ENCODE measurements around the gene ZBTB25. TPM values are rescaled to one million over a fixed set of nuclear protein-coding genes. Genes with fewer than 3 reads are reported as not detected.

ZBTB25 gene
- total and polyA plus RNA-seq, 7 donors = 2.7 to 12.7 (median 10.8) TPM

DNA sequence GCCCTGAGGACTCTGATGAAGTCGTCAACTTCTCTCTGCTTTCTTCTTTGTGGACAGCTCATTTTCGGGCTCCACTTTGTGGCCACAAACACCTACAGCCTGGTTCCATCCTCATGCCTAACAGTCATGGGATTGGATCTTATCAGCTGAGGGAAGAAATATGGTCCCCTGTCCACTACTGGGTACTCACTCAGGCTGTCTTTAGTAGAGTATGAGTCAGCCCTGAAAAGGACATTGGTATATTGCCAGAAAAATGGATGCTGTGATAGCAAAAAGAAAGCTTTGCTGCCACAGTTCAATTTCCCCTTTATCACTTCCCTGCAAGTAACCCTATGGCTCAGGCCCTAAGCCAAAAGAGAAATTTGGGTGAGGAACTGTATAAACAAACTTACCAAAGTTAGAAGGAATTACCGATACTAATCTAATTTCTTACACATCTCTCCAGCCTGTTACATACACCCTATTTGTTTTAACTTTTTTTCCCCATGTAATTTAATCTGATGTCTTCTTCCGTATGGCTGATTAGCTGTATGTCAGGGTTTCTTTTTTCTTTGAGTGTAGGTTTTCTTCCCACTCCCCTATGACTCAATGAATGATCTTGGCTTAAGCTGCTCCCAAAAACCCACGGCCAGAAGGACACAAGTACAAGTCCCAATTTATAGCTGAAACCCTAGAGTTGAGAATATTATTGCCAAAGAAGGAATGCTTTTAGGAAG lies 86.4 kb downstream of the ZBTB25 start:
- WGBS, 3 donors = 91 to 96% (median 91%) methylated on average over 5 of the region's 5 CpGs
- DNase-seq = no peak
- peak in 2 of 4 donors; percentile 23 to 39 for ATAC-seq

DNA sequence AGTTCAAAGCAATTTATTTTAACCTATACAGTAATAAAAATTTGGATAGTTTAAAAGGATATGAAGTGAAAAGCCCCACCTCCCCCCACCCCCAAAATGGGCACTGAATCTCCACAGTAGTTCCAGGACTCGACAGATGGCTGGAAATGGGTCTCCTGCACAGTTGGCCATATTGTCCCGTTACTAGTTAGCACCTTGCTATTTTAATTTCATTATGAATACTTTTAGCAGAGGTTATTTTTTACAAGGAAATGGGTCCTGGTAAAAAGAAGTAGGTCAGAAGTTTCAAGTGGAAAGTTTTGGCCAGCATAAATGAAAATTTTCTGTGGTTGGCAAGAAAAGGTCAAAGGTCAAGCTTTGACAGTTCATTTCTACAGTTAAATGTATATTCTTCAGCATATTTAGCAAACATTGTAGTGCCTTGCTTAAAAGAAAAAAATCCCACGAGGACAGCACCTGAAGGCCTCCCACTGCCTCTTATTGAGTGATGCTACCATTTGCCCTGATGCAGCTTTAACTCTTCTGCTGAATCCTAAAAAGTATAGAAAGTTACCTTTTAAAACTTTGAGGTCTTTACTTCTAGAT lies 87.2 kb downstream of the ZBTB25 start:
- Histone ChIP-seq H3K27ac (no peak overlapping the region), H3K4me3 (no peak overlapping the region), H3K36me3 (ENCODE audit: insufficient read depth in 1 of 2, low read depth in 1 of 2) (peaks cover 7 to 89% of the 10 kb centered on the region in 2 donors), H3K9me3 (no peaks in the 10 kb centered on the region), H3K4me1 (peaks cover 3% of the 10 kb centered on the region), H3K27me3 (ENCODE audit: insufficient read depth in 3 of 3, low read length in 2 of 3) (no peaks in the 10 kb centered on the region)
- ATAC-seq = no peak
- no peak for DNase-seq
- intact Hi-C loops (cut with DNase I) = no loop called here
- 84 to 94% (median 91%) methylated on average over 3 of the region's 3 CpGs for WGBS, 3 donors
- TF ChIP-seq, protein P1, sequence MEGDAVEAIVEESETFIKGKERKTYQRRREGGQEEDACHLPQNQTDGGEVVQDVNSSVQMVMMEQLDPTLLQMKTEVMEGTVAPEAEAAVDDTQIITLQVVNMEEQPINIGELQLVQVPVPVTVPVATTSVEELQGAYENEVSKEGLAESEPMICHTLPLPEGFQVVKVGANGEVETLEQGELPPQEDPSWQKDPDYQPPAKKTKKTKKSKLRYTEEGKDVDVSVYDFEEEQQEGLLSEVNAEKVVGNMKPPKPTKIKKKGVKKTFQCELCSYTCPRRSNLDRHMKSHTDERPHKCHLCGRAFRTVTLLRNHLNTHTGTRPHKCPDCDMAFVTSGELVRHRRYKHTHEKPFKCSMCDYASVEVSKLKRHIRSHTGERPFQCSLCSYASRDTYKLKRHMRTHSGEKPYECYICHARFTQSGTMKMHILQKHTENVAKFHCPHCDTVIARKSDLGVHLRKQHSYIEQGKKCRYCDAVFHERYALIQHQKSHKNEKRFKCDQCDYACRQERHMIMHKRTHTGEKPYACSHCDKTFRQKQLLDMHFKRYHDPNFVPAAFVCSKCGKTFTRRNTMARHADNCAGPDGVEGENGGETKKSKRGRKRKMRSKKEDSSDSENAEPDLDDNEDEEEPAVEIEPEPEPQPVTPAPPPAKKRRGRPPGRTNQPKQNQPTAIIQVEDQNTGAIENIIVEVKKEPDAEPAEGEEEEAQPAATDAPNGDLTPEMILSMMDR (IDR thresholded peaks at IDR 0.05) = no peak

More for the DNA sequence above, 86.4 kb downstream of the ZBTB25 start:
- H3K4me1 ChIP-seq = peaks cover 5% of the 10 kb centered on the region
- H3K36me3 ChIP-seq (ENCODE audit: insufficient read depth in 1 of 2, low read depth in 1 of 2) = peaks cover 4 to 88% of the 10 kb centered on the region in 2 donors
- H3K9me3 ChIP-seq = no peaks in the 10 kb centered on the region
- no peak overlapping the region for H3K4me3 ChIP-seq
- intact Hi-C loops (cut with DNase I) = no loop called here
- H3K27me3 ChIP-seq (ENCODE audit: insufficient read depth in 3 of 3, low read length in 2 of 3) = no peaks in the 10 kb centered on the region
- no peak overlapping the region for H3K27ac ChIP-seq
- TF ChIP-seq, protein P1 (IDR thresholded peaks at IDR 0.05) = no peak

DNA sequence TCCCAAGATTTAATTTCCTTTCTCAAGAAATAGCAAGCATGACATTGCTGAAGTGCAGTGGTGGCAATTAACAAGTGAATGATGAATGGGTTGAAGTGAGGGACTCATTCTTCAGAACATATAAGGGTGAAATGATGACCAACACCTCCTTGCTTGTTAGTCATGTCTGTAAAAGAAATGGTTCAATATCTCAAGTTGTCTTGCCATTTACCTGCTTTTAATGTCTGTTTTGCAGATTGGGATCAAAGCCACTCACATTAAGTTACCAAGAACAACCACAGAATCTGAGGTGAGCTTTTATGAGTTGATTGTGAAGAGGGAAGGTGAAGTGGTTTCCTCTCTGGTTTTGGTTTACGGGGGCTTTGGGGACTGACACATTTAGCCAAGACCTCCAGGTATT lies 91.4 kb downstream of the ZBTB25 start:
- no peaks in the 10 kb centered on the region for H3K4me1 ChIP-seq
- no peaks in the 10 kb centered on the region for H3K27me3 ChIP-seq (ENCODE audit: insufficient read depth in 3 of 3, low read length in 2 of 3)
- no peak for DNase-seq
- TF ChIP-seq, protein P1 (IDR thresholded peaks at IDR 0.05) = no peak
- H3K9me3 ChIP-seq = no peaks in the 10 kb centered on the region
- H3K4me3 ChIP-seq = no peak overlapping the region
- no peak for ATAC-seq
- no peak overlapping the region for H3K27ac ChIP-seq
- intact Hi-C loops (cut with DNase I) = no loop called here
- WGBS, 3 donors = 88 to 100% (median 100%) methylated on average over 1 of the region's 1 CpG
- H3K36me3 ChIP-seq (ENCODE audit: insufficient read depth in 1 of 2, low read depth in 1 of 2) = peaks cover 9 to 56% of the 10 kb centered on the region in 2 donors

DNA sequence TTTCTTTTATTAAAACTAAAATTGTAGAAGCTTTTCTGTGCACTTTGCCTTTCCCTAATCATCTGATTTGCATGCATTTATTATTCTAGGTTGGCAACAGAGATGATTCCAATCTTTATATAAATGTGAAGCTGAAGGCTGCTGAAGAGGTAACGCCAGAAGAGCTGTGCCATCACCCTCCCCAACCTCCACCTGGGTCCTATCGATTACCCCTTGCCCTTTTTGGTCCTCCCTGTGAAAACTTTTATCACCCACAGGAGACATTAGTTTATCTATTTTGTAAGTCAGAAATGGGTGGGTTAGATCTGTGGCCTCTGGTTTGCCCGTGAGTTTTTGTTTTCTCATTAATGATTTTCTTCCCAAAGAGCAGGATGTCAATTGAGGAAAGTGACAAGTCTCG lies 92.6 kb downstream of the ZBTB25 start:
- ATAC-seq (no peak), DNase-seq (no peak)
- no peak overlapping the region for H3K27ac ChIP-seq
- no peaks in the 10 kb centered on the region for H3K4me1 ChIP-seq
- 94 to 97% (median 96%) methylated on average over 4 of the region's 4 CpGs for WGBS, 3 donors
- H3K4me3 ChIP-seq = no peak overlapping the region
- no peaks in the 10 kb centered on the region for H3K27me3 ChIP-seq (ENCODE audit: insufficient read depth in 3 of 3, low read length in 2 of 3)
- TF ChIP-seq, protein P1 (IDR thresholded peaks at IDR 0.05) = no peak
- no peaks in the 10 kb centered on the region for H3K9me3 ChIP-seq
- H3K36me3 ChIP-seq (ENCODE audit: insufficient read depth in 1 of 2, low read depth in 1 of 2) = peaks cover 9 to 44% of the 10 kb centered on the region in 2 donors
- intact Hi-C loops (cut with DNase I) = no loop called here

Data from psoas muscle (tissue), 8 donors.